ENCODE measurements around the gene PROCA1. TPM values are rescaled to one million over a fixed set of nuclear protein-coding genes. Genes with fewer than 3 reads are reported as not detected.

Gene PROCA1
- total and polyA plus RNA-seq, 9 of the 15 experiments (the other 6 are each of a cell fraction or from before 2014, with no cell fraction given), result 0.78 to 16.2 (median 5.6) TPM

- TF ChIP-seq REST (IDR thresholded peaks at IDR 0.05; ENCODE audit: borderline replicate concordance) (no peak; the same call in 1 of the 2 replicates), REST (CRISPR knock-in tag; IDR thresholded peaks at IDR 0.05; ENCODE audit: low read depth) (no peak), ZNF280B (CRISPR knock-in tag; IDR thresholded peaks at IDR 0.05) (no peak), ZNF24 (IDR thresholded peaks at IDR 0.05) (no peak; the same call in 1 of the 2 replicates), TSHZ1 (CRISPR knock-in tag; IDR thresholded peaks at IDR 0.05) (no peak), ZBTB43 (CRISPR knock-in tag; IDR thresholded peaks at IDR 0.05) (no peak), ZNF121 (CRISPR knock-in tag; conservative IDR thresholded peaks at IDR 0.05) (no peak), GMEB1 (CRISPR knock-in tag; IDR thresholded peaks at IDR 0.05) (0 out of 2 replicates have a peak, but pooled peaks have one; percentile 21), MBD1 (CRISPR knock-in tag; IDR thresholded peaks at IDR 0.05) (no peak)
Observed at GRCh38 chr17:28735242-28735722, 23.6 kb upstream of the PROCA1 start (continued).
